Measurements from ENCODE around the gene KLHL17. TPM values are rescaled to one million over a fixed set of nuclear protein-coding genes. Genes with fewer than 3 reads are reported as not detected.

KLHL17 gene
- total RNA-seq, 1 experiment from 2014 or later = 58.8 TPM

DNA sequence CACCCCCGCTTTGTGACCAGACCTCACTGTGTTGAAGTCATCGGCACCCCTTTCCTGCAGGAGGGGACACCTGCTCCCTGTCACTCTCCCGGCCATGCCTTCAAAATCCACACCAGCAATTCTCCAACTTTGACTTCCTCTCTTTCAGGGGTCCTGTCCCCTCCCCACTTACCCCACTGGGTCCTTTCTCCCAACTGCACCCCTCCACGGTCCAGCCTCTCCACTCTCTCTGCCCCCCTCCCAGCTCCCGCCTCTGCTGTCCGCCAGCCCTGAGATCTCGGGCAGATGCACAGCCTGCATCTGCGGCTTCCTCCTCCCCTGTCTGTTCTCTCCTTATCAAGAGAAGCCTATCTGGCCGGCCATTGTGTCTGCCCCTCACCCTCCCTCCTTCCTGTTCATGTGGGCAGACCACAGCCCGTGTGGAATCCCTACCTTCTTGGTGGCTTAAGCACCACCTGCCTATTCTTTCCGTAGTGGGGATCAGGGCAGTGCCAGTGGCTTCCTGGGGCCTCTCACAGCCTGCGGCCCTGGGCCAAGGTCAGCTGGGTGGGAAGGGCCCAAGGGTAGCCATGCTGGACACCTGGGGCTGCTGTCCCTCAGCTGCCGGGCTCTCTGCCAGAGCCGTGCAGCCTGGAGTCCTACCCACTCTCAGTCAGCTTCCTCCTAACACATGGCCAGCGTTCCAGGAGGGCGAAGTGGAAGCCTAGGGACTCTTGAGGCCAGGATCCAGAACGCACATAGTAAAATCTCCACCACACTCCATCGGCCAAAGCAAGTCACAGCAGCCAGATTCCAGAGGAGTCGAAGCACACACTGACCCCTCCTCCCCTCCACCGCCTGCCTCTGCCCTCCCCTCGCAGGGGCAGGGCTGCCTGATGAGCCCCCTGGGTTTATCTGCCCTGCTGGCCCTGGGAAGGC lies 44.7 kb downstream of the KLHL17 start:
- Histone ChIP-seq H3K4me3 (ENCODE audit: low read depth in 2 of 2, low read length in 2 of 2) (no peak overlapping the region), H3K9me3 (ENCODE audit: control insufficient read depth, insufficient read depth, low read depth, low read length) (no peaks in the 10 kb centered on the region), H3K4me1 (ENCODE audit: control insufficient read depth, insufficient read depth, low read length) (peaks cover 24% of the 10 kb centered on the region), H3K36me3 (ENCODE audit: control insufficient read depth, insufficient read depth, low read length) (no peaks in the 10 kb centered on the region; the same call in 1 of the 2 replicates), H3K27ac (ENCODE audit: low read length) (0 out of 2 replicates have a peak overlapping the region, but pooled peaks have one; percentile 6), H3K27me3 (ENCODE audit: control insufficient read depth, insufficient read depth, low read length) (no peaks in the 10 kb centered on the region)
- CTCF ChIA-PET = no interaction called here
- POLR2A ChIA-PET = no interaction called here
- DNase-seq (ENCODE audit: low read depth, low spot score) (no peak), ATAC-seq (no peak)
- TF ChIP-seq, protein P1, sequence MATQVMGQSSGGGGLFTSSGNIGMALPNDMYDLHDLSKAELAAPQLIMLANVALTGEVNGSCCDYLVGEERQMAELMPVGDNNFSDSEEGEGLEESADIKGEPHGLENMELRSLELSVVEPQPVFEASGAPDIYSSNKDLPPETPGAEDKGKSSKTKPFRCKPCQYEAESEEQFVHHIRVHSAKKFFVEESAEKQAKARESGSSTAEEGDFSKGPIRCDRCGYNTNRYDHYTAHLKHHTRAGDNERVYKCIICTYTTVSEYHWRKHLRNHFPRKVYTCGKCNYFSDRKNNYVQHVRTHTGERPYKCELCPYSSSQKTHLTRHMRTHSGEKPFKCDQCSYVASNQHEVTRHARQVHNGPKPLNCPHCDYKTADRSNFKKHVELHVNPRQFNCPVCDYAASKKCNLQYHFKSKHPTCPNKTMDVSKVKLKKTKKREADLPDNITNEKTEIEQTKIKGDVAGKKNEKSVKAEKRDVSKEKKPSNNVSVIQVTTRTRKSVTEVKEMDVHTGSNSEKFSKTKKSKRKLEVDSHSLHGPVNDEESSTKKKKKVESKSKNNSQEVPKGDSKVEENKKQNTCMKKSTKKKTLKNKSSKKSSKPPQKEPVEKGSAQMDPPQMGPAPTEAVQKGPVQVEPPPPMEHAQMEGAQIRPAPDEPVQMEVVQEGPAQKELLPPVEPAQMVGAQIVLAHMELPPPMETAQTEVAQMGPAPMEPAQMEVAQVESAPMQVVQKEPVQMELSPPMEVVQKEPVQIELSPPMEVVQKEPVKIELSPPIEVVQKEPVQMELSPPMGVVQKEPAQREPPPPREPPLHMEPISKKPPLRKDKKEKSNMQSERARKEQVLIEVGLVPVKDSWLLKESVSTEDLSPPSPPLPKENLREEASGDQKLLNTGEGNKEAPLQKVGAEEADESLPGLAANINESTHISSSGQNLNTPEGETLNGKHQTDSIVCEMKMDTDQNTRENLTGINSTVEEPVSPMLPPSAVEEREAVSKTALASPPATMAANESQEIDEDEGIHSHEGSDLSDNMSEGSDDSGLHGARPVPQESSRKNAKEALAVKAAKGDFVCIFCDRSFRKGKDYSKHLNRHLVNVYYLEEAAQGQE (IDR thresholded peaks at IDR 0.05; ENCODE audit: insufficient read depth in 1 of 2, low read depth in 2 of 2, low read length in 1 of 2) = no peak
- TF ChIP-seq TCF7L2 (IDR thresholded peaks at IDR 0.05; ENCODE audit: low read depth, low read length) = no peak
- no peak for TF ChIP-seq SIN3A (IDR thresholded peaks at IDR 0.05; ENCODE audit: borderline replicate concordance, insufficient read depth, low read depth, low read length)
- TF ChIP-seq POLR2AphosphoS5 (IDR thresholded peaks at IDR 0.05; ENCODE audit: low read depth, low read length) = no peak
- TF ChIP-seq CTCF (IDR thresholded peaks at IDR 0.05) = no peak
- intact Hi-C loops (cut with micrococcal nuclease; ENCODE audit: unreplicated experiment) = no loop called here
- in situ Hi-C loops (cut with HindIII; ENCODE audit: low pct_unique_long_range_greater_than_20kb, low sequenced_read_pairs) = no loop called here
- no TSS peak for BruUV-seq (replicated peaks)

DNA sequence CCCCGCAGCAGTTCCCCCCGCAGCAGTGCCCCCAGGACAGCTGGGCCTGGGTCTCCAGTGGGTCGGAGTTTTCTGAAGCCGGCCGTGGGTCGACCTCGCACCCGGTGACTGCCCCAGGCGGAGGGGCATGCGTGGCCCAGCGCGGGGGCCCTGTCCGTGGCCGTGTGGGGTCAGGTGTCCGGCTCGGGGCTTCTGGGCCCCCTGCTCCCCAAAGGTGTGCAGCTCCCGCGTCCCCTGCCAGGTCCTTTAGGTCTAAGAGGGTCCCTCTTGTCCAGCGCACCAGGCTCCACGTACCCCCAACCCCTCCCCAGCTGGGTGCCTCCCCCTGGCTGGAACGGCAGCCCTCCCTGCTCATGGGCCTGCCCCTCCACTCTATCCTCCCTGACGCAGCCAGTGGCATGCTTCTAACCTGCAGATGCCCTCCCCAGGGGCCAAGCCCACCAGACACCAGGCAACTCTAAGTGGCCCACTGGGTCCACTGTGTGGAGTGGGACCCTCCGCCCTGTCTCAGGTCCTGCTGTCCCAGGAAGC lies 45.5 kb downstream of the KLHL17 start:
- H3K27ac ChIP-seq (ENCODE audit: low read length) = no peak overlapping the region
- H3K9me3 ChIP-seq (ENCODE audit: control insufficient read depth, insufficient read depth, low read depth, low read length) = no peaks in the 10 kb centered on the region
- ChIA-PET POLR2A (no interaction called here), CTCF (no interaction called here)
- intact Hi-C loops (cut with micrococcal nuclease; ENCODE audit: unreplicated experiment) = no loop called here
- H3K4me1 ChIP-seq (ENCODE audit: control insufficient read depth, insufficient read depth, low read length) = peaks cover 24% of the 10 kb centered on the region
- no peak for TF ChIP-seq SIN3A (IDR thresholded peaks at IDR 0.05; ENCODE audit: borderline replicate concordance, insufficient read depth, low read depth, low read length)
- TF ChIP-seq CTCF (IDR thresholded peaks at IDR 0.05) = no peak
- no peak for TF ChIP-seq TCF7L2 (IDR thresholded peaks at IDR 0.05; ENCODE audit: low read depth, low read length)
- TF ChIP-seq, protein P1 (IDR thresholded peaks at IDR 0.05; ENCODE audit: insufficient read depth in 1 of 2, low read depth in 2 of 2, low read length in 1 of 2) = no peak
- TF ChIP-seq POLR2AphosphoS5 (IDR thresholded peaks at IDR 0.05; ENCODE audit: low read depth, low read length) = no peak
- H3K4me3 ChIP-seq (ENCODE audit: low read depth in 2 of 2, low read length in 2 of 2) = no peak overlapping the region
- H3K36me3 ChIP-seq (ENCODE audit: control insufficient read depth, insufficient read depth, low read length) = no peaks in the 10 kb centered on the region; the same call in 1 of the 2 replicates
- H3K27me3 ChIP-seq (ENCODE audit: control insufficient read depth, insufficient read depth, low read length) = no peaks in the 10 kb centered on the region
- no TSS peak for BruUV-seq (replicated peaks)
- in situ Hi-C loops (cut with HindIII; ENCODE audit: low pct_unique_long_range_greater_than_20kb, low sequenced_read_pairs) = no loop called here
- ATAC-seq = no peak
- DNase-seq (ENCODE audit: low read depth, low spot score) = no peak
